ENCODE data around the gene LHX6. TPM values are rescaled to one million over a fixed set of nuclear protein-coding genes. Genes with fewer than 3 reads are reported as not detected.

Gene LHX6
- total and polyA plus RNA-seq, 9 of the 15 experiments (the other 6 are each of a cell fraction or from before 2014, with no cell fraction given): 2.8 to 16.3 (median 7.9) TPM

DNA sequence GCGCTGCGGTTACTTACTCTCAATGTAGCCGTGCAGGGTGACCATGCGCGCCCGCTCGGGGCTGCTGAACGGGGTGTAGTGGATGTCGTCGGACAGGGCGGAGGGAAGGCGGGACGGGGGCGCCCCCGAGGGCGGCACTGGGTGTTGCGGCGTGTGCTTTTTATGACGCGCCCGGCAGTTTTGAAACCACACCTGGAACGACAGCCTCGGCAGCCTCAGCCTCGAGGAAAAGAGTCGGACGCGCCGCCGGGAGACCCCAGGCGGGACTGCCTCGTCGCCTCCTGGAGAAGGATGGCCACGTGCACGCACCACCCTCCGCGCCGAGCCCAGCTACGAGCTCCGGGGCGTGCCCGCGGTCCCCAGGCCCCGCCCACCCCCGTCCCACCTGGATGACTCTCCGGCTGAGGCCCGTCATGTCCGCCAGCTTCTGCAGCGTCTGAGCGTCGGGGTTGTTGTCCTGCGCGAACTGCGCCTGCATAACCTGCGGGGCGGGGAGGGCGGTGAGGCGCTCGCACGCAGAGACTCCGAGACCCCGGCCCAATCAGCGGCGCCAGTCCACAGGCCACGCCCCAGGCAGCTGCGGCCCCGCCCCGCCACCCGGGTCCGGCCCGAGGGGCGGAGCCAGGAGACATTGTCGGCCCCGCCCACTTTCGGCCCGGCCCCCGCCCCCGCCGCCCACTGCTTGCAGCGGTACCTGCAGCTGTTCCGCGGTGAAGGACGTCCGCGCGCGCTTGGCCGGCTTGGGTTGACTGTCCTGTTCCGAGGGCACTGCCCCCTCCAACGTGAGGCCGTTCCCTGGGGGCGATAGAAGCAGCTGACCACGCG, 15.0 kb downstream of the LHX6 start (continued):
- TF ChIP-seq ZNF431 (CRISPR knock-in tag; IDR thresholded peaks at IDR 0.05): 0 out of 2 replicates have a peak, but pooled peaks have one; percentile 52
- TF ChIP-seq RBBP5 (IDR thresholded peaks at IDR 0.05; ENCODE audit: borderline replicate concordance, insufficient read depth, low read length, poor library complexity, severe bottlenecking): peak; percentile 39
- TF ChIP-seq, protein P1, sequence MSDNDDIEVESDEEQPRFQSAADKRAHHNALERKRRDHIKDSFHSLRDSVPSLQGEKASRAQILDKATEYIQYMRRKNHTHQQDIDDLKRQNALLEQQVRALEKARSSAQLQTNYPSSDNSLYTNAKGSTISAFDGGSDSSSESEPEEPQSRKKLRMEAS (CRISPR knock-in tag; IDR thresholded peaks at IDR 0.05): peak; percentile 93
- TF ChIP-seq, protein P2, sequence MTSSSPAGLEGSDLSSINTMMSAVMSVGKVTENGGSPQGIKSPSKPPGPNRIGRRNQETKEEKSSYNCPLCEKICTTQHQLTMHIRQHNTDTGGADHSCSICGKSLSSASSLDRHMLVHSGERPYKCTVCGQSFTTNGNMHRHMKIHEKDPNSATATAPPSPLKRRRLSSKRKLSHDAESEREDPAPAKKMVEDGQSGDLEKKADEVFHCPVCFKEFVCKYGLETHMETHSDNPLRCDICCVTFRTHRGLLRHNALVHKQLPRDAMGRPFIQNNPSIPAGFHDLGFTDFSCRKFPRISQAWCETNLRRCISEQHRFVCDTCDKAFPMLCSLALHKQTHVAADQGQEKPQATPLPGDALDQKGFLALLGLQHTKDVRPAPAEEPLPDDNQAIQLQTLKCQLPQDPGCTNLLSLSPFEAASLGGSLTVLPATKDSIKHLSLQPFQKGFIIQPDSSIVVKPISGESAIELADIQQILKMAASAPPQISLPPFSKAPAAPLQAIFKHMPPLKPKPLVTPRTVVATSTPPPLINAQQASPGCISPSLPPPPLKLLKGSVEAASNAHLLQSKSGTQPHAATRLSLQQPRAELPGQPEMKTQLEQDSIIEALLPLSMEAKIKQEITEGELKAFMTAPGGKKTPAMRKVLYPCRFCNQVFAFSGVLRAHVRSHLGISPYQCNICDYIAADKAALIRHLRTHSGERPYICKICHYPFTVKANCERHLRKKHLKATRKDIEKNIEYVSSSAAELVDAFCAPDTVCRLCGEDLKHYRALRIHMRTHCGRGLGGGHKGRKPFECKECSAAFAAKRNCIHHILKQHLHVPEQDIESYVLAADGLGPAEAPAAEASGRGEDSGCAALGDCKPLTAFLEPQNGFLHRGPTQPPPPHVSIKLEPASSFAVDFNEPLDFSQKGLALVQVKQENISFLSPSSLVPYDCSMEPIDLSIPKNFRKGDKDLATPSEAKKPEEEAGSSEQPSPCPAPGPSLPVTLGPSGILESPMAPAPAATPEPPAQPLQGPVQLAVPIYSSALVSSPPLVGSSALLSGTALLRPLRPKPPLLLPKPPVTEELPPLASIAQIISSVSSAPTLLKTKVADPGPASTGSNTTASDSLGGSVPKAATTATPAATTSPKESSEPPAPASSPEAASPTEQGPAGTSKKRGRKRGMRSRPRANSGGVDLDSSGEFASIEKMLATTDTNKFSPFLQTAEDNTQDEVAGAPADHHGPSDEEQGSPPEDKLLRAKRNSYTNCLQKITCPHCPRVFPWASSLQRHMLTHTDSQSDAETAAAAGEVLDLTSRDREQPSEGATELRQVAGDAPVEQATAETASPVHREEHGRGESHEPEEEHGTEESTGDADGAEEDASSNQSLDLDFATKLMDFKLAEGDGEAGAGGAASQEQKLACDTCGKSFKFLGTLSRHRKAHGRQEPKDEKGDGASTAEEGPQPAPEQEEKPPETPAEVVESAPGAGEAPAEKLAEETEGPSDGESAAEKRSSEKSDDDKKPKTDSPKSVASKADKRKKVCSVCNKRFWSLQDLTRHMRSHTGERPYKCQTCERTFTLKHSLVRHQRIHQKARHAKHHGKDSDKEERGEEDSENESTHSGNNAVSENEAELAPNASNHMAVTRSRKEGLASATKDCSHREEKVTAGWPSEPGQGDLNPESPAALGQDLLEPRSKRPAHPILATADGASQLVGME (CRISPR knock-in tag; IDR thresholded peaks at IDR 0.05): no peak
- TF ChIP-seq, protein P3, sequence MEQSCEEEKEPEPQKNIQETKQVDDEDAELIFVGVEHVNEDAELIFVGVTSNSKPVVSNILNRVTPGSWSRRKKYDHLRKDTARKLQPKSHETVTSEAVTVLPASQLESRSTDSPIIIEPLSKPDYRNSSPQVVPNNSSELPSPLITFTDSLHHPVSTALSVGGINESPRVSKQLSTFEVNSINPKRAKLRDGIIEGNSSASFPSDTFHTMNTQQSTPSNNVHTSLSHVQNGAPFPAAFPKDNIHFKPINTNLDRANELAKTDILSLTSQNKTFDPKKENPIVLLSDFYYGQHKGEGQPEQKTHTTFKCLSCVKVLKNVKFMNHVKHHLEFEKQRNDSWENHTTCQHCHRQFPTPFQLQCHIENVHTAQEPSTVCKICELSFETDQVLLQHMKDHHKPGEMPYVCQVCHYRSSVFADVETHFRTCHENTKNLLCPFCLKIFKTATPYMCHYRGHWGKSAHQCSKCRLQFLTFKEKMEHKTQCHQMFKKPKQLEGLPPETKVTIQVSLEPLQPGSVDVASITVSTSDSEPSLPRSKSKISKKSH (CRISPR knock-in tag; IDR thresholded peaks at IDR 0.05): no peak
- TF ChIP-seq, protein P4, sequence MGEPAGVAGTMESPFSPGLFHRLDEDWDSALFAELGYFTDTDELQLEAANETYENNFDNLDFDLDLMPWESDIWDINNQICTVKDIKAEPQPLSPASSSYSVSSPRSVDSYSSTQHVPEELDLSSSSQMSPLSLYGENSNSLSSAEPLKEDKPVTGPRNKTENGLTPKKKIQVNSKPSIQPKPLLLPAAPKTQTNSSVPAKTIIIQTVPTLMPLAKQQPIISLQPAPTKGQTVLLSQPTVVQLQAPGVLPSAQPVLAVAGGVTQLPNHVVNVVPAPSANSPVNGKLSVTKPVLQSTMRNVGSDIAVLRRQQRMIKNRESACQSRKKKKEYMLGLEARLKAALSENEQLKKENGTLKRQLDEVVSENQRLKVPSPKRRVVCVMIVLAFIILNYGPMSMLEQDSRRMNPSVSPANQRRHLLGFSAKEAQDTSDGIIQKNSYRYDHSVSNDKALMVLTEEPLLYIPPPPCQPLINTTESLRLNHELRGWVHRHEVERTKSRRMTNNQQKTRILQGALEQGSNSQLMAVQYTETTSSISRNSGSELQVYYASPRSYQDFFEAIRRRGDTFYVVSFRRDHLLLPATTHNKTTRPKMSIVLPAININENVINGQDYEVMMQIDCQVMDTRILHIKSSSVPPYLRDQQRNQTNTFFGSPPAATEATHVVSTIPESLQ (CRISPR knock-in tag; IDR thresholded peaks at IDR 0.05): peak; percentile 69; the same call in 1 of the 2 replicates
- peak; percentile 42; the same call in 1 of the 2 replicates for TF ChIP-seq BHLHE40 (IDR thresholded peaks at IDR 0.05; ENCODE audit: low read length)
- peak; percentile 53; the same call in 1 of the 2 replicates for TF ChIP-seq MTA1 (IDR thresholded peaks at IDR 0.05; ENCODE audit: borderline replicate concordance)
- TF ChIP-seq, protein P5, sequence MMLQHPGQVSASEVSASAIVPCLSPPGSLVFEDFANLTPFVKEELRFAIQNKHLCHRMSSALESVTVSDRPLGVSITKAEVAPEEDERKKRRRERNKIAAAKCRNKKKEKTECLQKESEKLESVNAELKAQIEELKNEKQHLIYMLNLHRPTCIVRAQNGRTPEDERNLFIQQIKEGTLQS (IDR thresholded peaks at IDR 0.05): no peak
- TF ChIP-seq, protein P5 (CRISPR knock-in tag; conservative IDR thresholded peaks at IDR 0.05): no peak
- TF ChIP-seq RB1 (IDR thresholded peaks at IDR 0.05; ENCODE audit: low read depth): no peak
- peak; percentile 80 for TF ChIP-seq RBFOX2 (IDR thresholded peaks at IDR 0.05; ENCODE audit: low read depth, low read length)
- no peak for TF ChIP-seq HNRNPK (IDR thresholded peaks at IDR 0.05; ENCODE audit: low read depth, low read length, poor library complexity, severe bottlenecking)

All from K562 (cell line).